OCI-LY1 (cell line): ENCODE results near the gene NPVF.
A peak's percentile ranks its signal among the peaks of the same experiment; 100 is the strongest.

Source experiments
- EZH2 ChIP-seq: fragments of 200-600 bp; sonication (generic), shearing (Covaris generic); IDR thresholded peaks from 2 replicates; pipeline ENCODE4 v1.8.0; 2017; ENCODE audit warnings: borderline replicate concordance, mixed run types, mild to moderate bottlenecking, antibody characterized with exemption, low read length, moderate library complexity, mixed read lengths
- TF ChIP-seq, protein P1 (sequence below): fragments of 200-600 bp; sonication (generic), shearing (Covaris generic); IDR thresholded peaks from 2 replicates; pipeline ENCODE4 v1.5.1; 2017; ENCODE audit warnings: mild to moderate bottlenecking, antibody characterized with exemption, low read length, moderate library complexity, mixed read lengths

DNA sequence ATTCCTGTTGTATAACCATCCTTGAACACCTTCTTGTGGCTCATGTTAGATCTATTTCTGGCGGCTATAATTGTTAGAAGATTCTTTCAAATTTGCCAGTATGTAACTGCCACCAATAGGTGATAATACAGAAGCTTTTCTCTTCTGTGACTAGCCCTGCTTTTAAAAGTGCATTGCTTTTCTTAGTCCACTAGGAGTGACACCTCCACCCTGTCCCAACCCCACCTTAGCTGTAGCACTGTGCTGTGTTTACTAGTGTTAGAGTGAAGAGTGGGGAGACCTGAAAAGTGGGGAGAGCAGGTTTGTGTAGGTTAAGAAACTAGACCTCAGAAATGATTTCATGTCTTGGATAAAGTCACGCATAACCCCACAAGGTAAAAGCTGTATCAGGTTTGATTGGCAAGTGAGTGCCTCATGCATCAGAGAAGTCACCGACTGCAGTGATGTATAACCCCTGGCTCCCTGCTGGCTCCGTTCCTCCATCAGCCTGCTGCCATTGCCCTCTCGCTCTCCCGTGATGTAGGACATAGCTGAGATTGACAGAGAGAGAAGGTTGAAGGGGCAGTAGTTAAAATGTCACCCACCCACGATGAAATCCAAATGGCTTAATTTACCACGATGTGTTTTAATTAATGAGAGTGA, 12.5 kb downstream of the NPVF start:
- TF ChIP-seq, protein P1, sequence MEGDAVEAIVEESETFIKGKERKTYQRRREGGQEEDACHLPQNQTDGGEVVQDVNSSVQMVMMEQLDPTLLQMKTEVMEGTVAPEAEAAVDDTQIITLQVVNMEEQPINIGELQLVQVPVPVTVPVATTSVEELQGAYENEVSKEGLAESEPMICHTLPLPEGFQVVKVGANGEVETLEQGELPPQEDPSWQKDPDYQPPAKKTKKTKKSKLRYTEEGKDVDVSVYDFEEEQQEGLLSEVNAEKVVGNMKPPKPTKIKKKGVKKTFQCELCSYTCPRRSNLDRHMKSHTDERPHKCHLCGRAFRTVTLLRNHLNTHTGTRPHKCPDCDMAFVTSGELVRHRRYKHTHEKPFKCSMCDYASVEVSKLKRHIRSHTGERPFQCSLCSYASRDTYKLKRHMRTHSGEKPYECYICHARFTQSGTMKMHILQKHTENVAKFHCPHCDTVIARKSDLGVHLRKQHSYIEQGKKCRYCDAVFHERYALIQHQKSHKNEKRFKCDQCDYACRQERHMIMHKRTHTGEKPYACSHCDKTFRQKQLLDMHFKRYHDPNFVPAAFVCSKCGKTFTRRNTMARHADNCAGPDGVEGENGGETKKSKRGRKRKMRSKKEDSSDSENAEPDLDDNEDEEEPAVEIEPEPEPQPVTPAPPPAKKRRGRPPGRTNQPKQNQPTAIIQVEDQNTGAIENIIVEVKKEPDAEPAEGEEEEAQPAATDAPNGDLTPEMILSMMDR, result peak; percentile 27; the same call in 1 of the 2 replicates
- no peak for TF ChIP-seq EZH2
